ENCODE data around the gene SRCAP.

The SRCAP gene

GRCh38 chr16:30757316-30757715, 58.3 kb downstream of the SRCAP start:
- no peak for DNase-seq (ENCODE audit: low read depth)

- DNase-seq (ENCODE audit: low read depth) = no peak
These were observed 60.1 kb downstream of the SRCAP start for GRCh38 chr16:30758988-30759491.

GRCh38 chr16:30760001-30760559, 61.1 kb downstream of the SRCAP start:
- DNase-seq (ENCODE audit: low read depth) = no peak

GRCh38 chr16:30760577-30761426, 61.8 kb downstream of the SRCAP start:
- DNase-seq (ENCODE audit: low read depth) = no peak

GRCh38 chr16:30761427-30761927, 62.5 kb downstream of the SRCAP start:
- DNase-seq (ENCODE audit: low read depth) = peak; percentile 16

GRCh38 chr16:30761928-30762902, 63.2 kb downstream of the SRCAP start, which contains the start of the genes CFAP119 and RNF40:
Gene CFAP119 (minus strand): TSS chr16:30762062. CDS start chr16:30761748, 314 bp downstream.
Gene RNF40 (plus strand): TSS chr16:30762322. CDS start chr16:30762546, 224 bp downstream.
- peak; percentile 77 for DNase-seq (ENCODE audit: low read depth)

- no peak for DNase-seq (ENCODE audit: low read depth)
These were observed 64.2 kb downstream of the SRCAP start for GRCh38 chr16:30762991-30763725.

GRCh38 chr16:30764086-30764485, 65.1 kb downstream of the SRCAP start:
- DNase-seq (ENCODE audit: low read depth) = no peak

GRCh38 chr16:30764816-30765465, 66.0 kb downstream of the SRCAP start:
- no peak for DNase-seq (ENCODE audit: low read depth)

GRCh38 chr16:30766206-30766932, 67.4 kb downstream of the SRCAP start:
- DNase-seq (ENCODE audit: low read depth) = no peak

GRCh38 chr16:30766933-30767284, 67.9 kb downstream of the SRCAP start:
- no peak for DNase-seq (ENCODE audit: low read depth)

GRCh38 chr16:30767767-30768465, 68.9 kb downstream of the SRCAP start:
- DNase-seq (ENCODE audit: low read depth) = no peak

GRCh38 chr16:30768583-30769181, 69.7 kb downstream of the SRCAP start:
- DNase-seq (ENCODE audit: low read depth) = no peak

GRCh38 chr16:30769379-30770089, 70.6 kb downstream of the SRCAP start:
- no peak for DNase-seq (ENCODE audit: low read depth)

- no peak for DNase-seq (ENCODE audit: low read depth)
These were observed 72.8 kb downstream of the SRCAP start for GRCh38 chr16:30771726-30772125.

GRCh38 chr16:30773826-30774225, 74.9 kb downstream of the SRCAP start:
- DNase-seq (ENCODE audit: low read depth) = no peak

- DNase-seq (ENCODE audit: low read depth) = no peak
These were observed 75.6 kb downstream of the SRCAP start for GRCh38 chr16:30774367-30775130.

GRCh38 chr16:30775131-30775391, 76.1 kb downstream of the SRCAP start:
- DNase-seq (ENCODE audit: low read depth) = no peak

All from activated T-cell treated with anti-CD3 and anti-CD28 coated beads for 1 hour (primary cell).